Activated T-helper 1 cell treated with anti-CD3 and anti-CD28 coated beads, Interleukin-12 subunit alpha, Interleukin-12 subunit beta, Interleukin-2, Interleukin-4 antibody, amounts not matched to agents 30 ng/mL and 10 ng/mL and 1 ng/mL, durations not matched to agents 14 hours and 24 hours and 36 hours (primary cell): ENCODE data around the gene BACH2. TPM values are rescaled to one million over a fixed set of nuclear protein-coding genes. Genes with fewer than 3 reads are reported as not detected.

Experiments
- DNase-seq: peaks from one replicate; pipeline ENCODE4 v3.0.0; 2021; ENCODE audit warnings: low spot score
- H3K27ac Mint-ChIP-seq: one replicate; pipeline ENCODE4 v1.8.0; 2021; ENCODE audit warnings: mild to moderate bottlenecking, mixed read lengths
- H3K27me3 Mint-ChIP-seq: one replicate; pipeline ENCODE4 v1.8.0; 2022; ENCODE audit warnings: mild to moderate bottlenecking, moderate library complexity, mixed read lengths; ENCODE audit not compliant: insufficient read depth
- H3K36me3 Mint-ChIP-seq: one replicate; pipeline ENCODE4 v1.8.0; 2021; ENCODE audit warnings: low read depth, mixed read lengths
- H3K4me1 Mint-ChIP-seq: one replicate; pipeline ENCODE4 v1.8.0; 2021; ENCODE audit warnings: low read depth, mixed read lengths
- H3K4me3 Mint-ChIP-seq: one replicate; pipeline ENCODE4 v1.8.0; 2021; ENCODE audit warnings: mild to moderate bottlenecking, moderate library complexity, mixed read lengths
- H3K9me3 Mint-ChIP-seq: one replicate; pipeline ENCODE4 v1.8.0; 2021; ENCODE audit warnings: mixed read lengths
- intact Hi-C: fragments of 100-400 bp; cut with micrococcal nuclease; formaldehyde crosslinking; loops from one replicate; pipeline ENCODE4 v1.15.1; 2024
- total RNA-seq: library from RNA; stranded (reverse); gene quantifications from 2 replicates; pipeline ENCODE4 v1.2.3, GENCODE V29; 2022

The BACH2 gene
- total RNA-seq, 1 donor from 2014 or later: 68.1 TPM

- no peak overlapping the region for H3K4me3 Mint-ChIP-seq
- intact Hi-C loops: loop anchor here (1.0 kb wide), 2 partner anchors 10 to 20 kb away; no protein-coding TSS in a partner anchor
- H3K36me3 Mint-ChIP-seq: peaks cover 36% of the 10 kb centered on the region
- no peaks in the 10 kb centered on the region for H3K27me3 Mint-ChIP-seq
- peaks cover 53% of the 10 kb centered on the region for H3K4me1 Mint-ChIP-seq
- peaks cover 4% of the 10 kb centered on the region for H3K9me3 Mint-ChIP-seq
- no peak for DNase-seq
- peak overlapping the region; percentile 61 for H3K27ac Mint-ChIP-seq
Observed at GRCh38 chr6:90088009-90088408, 208.6 kb downstream of the BACH2 start.

- Mint-ChIP-seq H3K27me3 (no peaks in the 10 kb centered on the region), H3K4me1 (peaks cover 60% of the 10 kb centered on the region), H3K4me3 (no peak overlapping the region), H3K9me3 (peaks cover 4% of the 10 kb centered on the region), H3K27ac (peak overlapping the region; percentile 7), H3K36me3 (peaks cover 36% of the 10 kb centered on the region)
- intact Hi-C loops: no loop called here
- DNase-seq: no peak
Observed at GRCh38 chr6:90087106-90087833, 209.4 kb downstream of the BACH2 start.

- intact Hi-C loops: no loop called here
- Mint-ChIP-seq H3K4me1 (peaks cover 68% of the 10 kb centered on the region), H3K4me3 (no peak overlapping the region), H3K27me3 (no peaks in the 10 kb centered on the region), H3K36me3 (peaks cover 36% of the 10 kb centered on the region), H3K27ac (no peak overlapping the region), H3K9me3 (peaks cover 4% of the 10 kb centered on the region)
- DNase-seq: no peak
Observed at GRCh38 chr6:90086517-90086916, 210.1 kb downstream of the BACH2 start.

- peak overlapping the region; percentile 19 for H3K4me3 Mint-ChIP-seq
- peak; percentile 24 for DNase-seq
- peaks cover 35% of the 10 kb centered on the region for H3K36me3 Mint-ChIP-seq
- H3K9me3 Mint-ChIP-seq: peaks cover 4% of the 10 kb centered on the region
- H3K27me3 Mint-ChIP-seq: no peaks in the 10 kb centered on the region
- H3K27ac Mint-ChIP-seq: peak overlapping the region; percentile 80
- intact Hi-C loops: loop anchor here (1.0 to 5.0 kb wide), 2 partner anchors 38 to 395 kb away; no protein-coding TSS in a partner anchor
- peaks cover 88% of the 10 kb centered on the region for H3K4me1 Mint-ChIP-seq
Observed at GRCh38 chr6:90083891-90084290, 212.8 kb downstream of the BACH2 start.

- Mint-ChIP-seq H3K27me3 (no peaks in the 10 kb centered on the region), H3K36me3 (peaks cover 39% of the 10 kb centered on the region), H3K9me3 (peaks cover 4% of the 10 kb centered on the region), H3K4me1 (peaks cover 93% of the 10 kb centered on the region), H3K4me3 (peak overlapping the region; percentile 15), H3K27ac (peak overlapping the region; percentile 16)
- intact Hi-C loops: loop anchor here (5.0 kb wide), 1 partner anchor 39 kb away; no protein-coding TSS in a partner anchor
- no peak for DNase-seq
Observed at GRCh38 chr6:90082847-90083246, 213.8 kb downstream of the BACH2 start.

- H3K27ac Mint-ChIP-seq: peak overlapping the region; percentile 95
- DNase-seq: peak; percentile 76
- H3K4me3 Mint-ChIP-seq: peak overlapping the region; percentile 88
- intact Hi-C loops: loop anchor here (1.0 to 5.0 kb wide), 12 partner anchors 28 to 506 kb away; partner anchors contain the start of genes CASP8AP2 and MAP3K7
- H3K36me3 Mint-ChIP-seq: peaks cover 46% of the 10 kb centered on the region
- no peaks in the 10 kb centered on the region for H3K27me3 Mint-ChIP-seq
- H3K4me1 Mint-ChIP-seq: peaks cover 96% of the 10 kb centered on the region
- H3K9me3 Mint-ChIP-seq: peaks cover 4% of the 10 kb centered on the region
Observed at GRCh38 chr6:90080876-90081481, 215.7 kb downstream of the BACH2 start.

- DNase-seq: no peak
- no peaks in the 10 kb centered on the region for H3K9me3 Mint-ChIP-seq
- peaks cover 93% of the 10 kb centered on the region for H3K4me1 Mint-ChIP-seq
- peaks cover 47% of the 10 kb centered on the region for H3K36me3 Mint-ChIP-seq
- intact Hi-C loops: loop anchor here (1.0 to 10.0 kb wide), 26 partner anchors 23 to 705 kb away; partner anchors contain the start of genes BACH2, CASP8AP2 and MAP3K7
- no peaks in the 10 kb centered on the region for H3K27me3 Mint-ChIP-seq
- H3K27ac Mint-ChIP-seq: peak overlapping the region; percentile 95
- peak overlapping the region; percentile 88 for H3K4me3 Mint-ChIP-seq
Observed at GRCh38 chr6:90079560-90080490, 216.8 kb downstream of the BACH2 start.

GRCh38 chr6:90078513-90079289 is 217.9 kb downstream of the BACH2 start:
- H3K27me3 Mint-ChIP-seq: no peaks in the 10 kb centered on the region
- H3K36me3 Mint-ChIP-seq: peaks cover 52% of the 10 kb centered on the region
- DNase-seq: peak; percentile 47
- peaks cover 92% of the 10 kb centered on the region for H3K4me1 Mint-ChIP-seq
- no peaks in the 10 kb centered on the region for H3K9me3 Mint-ChIP-seq
- intact Hi-C loops: loop anchor here (1.0 to 10.0 kb wide), 20 partner anchors 10 to 704 kb away; partner anchors contain the start of gene BACH2
- peak overlapping the region; percentile 95 for H3K27ac Mint-ChIP-seq
- peak overlapping the region; percentile 88 for H3K4me3 Mint-ChIP-seq

- no peak for DNase-seq
- intact Hi-C loops: loop anchor here (10.0 kb wide), 1 partner anchor 702 kb away; no protein-coding TSS in a partner anchor
- H3K9me3 Mint-ChIP-seq: no peaks in the 10 kb centered on the region
- H3K36me3 Mint-ChIP-seq: peaks cover 68% of the 10 kb centered on the region
- H3K4me3 Mint-ChIP-seq: peak overlapping the region; percentile 88
- no peaks in the 10 kb centered on the region for H3K27me3 Mint-ChIP-seq
- H3K27ac Mint-ChIP-seq: no peak overlapping the region
- peaks cover 95% of the 10 kb centered on the region for H3K4me1 Mint-ChIP-seq
Observed at GRCh38 chr6:90076511-90077415, 219.9 kb downstream of the BACH2 start.

- H3K27me3 Mint-ChIP-seq: no peaks in the 10 kb centered on the region
- peaks cover 75% of the 10 kb centered on the region for H3K36me3 Mint-ChIP-seq
- DNase-seq: no peak
- peaks cover 88% of the 10 kb centered on the region for H3K4me1 Mint-ChIP-seq
- H3K27ac Mint-ChIP-seq: peak overlapping the region; percentile 65
- peak overlapping the region; percentile 75 for H3K4me3 Mint-ChIP-seq
- intact Hi-C loops: loop anchor here (10.0 kb wide), 1 partner anchor 700 kb away; no protein-coding TSS in a partner anchor
- H3K9me3 Mint-ChIP-seq: no peaks in the 10 kb centered on the region
Observed at GRCh38 chr6:90074161-90074850, 222.3 kb downstream of the BACH2 start.
